H1 (cell line): Measurements from ENCODE around the gene MYH7B. TPM values are rescaled to one million over a fixed set of nuclear protein-coding genes. Genes with fewer than 3 reads are reported as not detected.

Experiments used
- CTCF ChIA-PET: fragments of 300-600 bp; sonication (Branson Sonifier 250); formaldehyde crosslinking; loops from one replicate; lab custom pipeline; 2021; ENCODE audit not compliant: partially characterized antibody; lab: Charles Lee
- POLR2A ChIA-PET: fragments of 300-600 bp; sonication (Branson Sonifier 250); formaldehyde crosslinking; loops from one replicate; lab custom pipeline; 2021; ENCODE audit warnings: inconsistent platforms; ENCODE audit not compliant: partially characterized antibody; lab: Charles Lee
- DNase-seq, 2 experiments: peaks; one replicate each; pipeline versions ENCODE4 v3.0.0 to v3.0.0-alpha.2; 2010 to 2022; ENCODE audit warnings: low spot score in 2 of 2, low read depth in 1 of 2, mixed read lengths in 1 of 2
- FAIRE-seq: peaks from 2 replicates; lab custom pipeline; 2011; peaks lifted over from hg19 to GRCh38; lab: Jason Lieb, UNC
- H2AFZ ChIP-seq: 2 replicates; pipeline ENCODE4 v1.8.1; 2012; ENCODE audit warnings: low read length, inconsistent platforms
- H2AK5ac ChIP-seq: 2 replicates; pipeline ENCODE4 v1.6.1; 2013; ENCODE audit warnings: low read depth, low read length
- H2BK120ac ChIP-seq: replicated peaks from 2 replicates; pipeline ENCODE3; 2013; ENCODE audit warnings: low read depth, low read length, inconsistent platforms
- H2BK12ac ChIP-seq: 2 replicates; pipeline ENCODE4 v1.6.1; 2013; ENCODE audit warnings: low read depth, low read length
- H2BK15ac ChIP-seq: 2 replicates; pipeline ENCODE4 v1.6.1; 2013; ENCODE audit warnings: low read length
- H2BK20ac ChIP-seq: 2 replicates; pipeline ENCODE4 v1.6.1; 2013; ENCODE audit warnings: low read length
- H2BK5ac ChIP-seq: 2 replicates; pipeline ENCODE4 v1.6.1; 2013; ENCODE audit warnings: low read depth, low read length
- H3K14ac ChIP-seq: 2 replicates; pipeline ENCODE4 v1.6.1; 2013; ENCODE audit warnings: inconsistent platforms; ENCODE audit not compliant: insufficient read length
- H3K18ac ChIP-seq: 2 replicates; pipeline ENCODE4 v1.6.1; 2013; ENCODE audit warnings: low read length; ENCODE audit errors: extremely low read depth
- H3K23ac ChIP-seq: 2 replicates; pipeline ENCODE4 v1.6.1; 2013; ENCODE audit warnings: inconsistent platforms; ENCODE audit not compliant: insufficient read length
- H3K23me2 ChIP-seq: 2 replicates; pipeline ENCODE4 v1.6.1; 2013; ENCODE audit warnings: low read depth, low read length
- H3K27ac ChIP-seq: 2 replicates; pipeline ENCODE4 v1.6.1; 2011; ENCODE audit warnings: low read depth, low read length, inconsistent platforms
- H3K27me3 ChIP-seq, 4 experiments: replicated peaks in 1 of 4; 1 replicate in 1 of 4; 2 replicates in 3 of 4; pipeline versions ENCODE4 v1.6.1 to v1.8.1; 2011 to 2013; ENCODE audit warnings: low read length in 3 of 4, mild to moderate bottlenecking in 3 of 4, inconsistent platforms in 2 of 4, mixed read lengths in 2 of 4, moderate library complexity in 1 of 4; ENCODE audit not compliant: control insufficient read depth in 3 of 4, insufficient read depth in 3 of 4; ENCODE audit errors: extremely low read depth in 1 of 4
- H3K36me3 ChIP-seq, 4 experiments: 2 replicates each; pipeline versions ENCODE4 v1.6.1 to v1.8.1; 2011 to 2013; ENCODE audit warnings: mild to moderate bottlenecking in 4 of 4, low read length in 3 of 4, moderate library complexity in 2 of 4, control low read depth in 1 of 4, inconsistent platforms in 1 of 4; ENCODE audit not compliant: insufficient read depth in 4 of 4, control insufficient read depth in 2 of 4
- H3K4ac ChIP-seq: replicated peaks from 2 replicates; pipeline ENCODE3; 2013; ENCODE audit warnings: low read length, low read depth, mixed read lengths, inconsistent platforms; ENCODE audit not compliant: insufficient read length
- H3K4me1 ChIP-seq, 4 experiments: replicated peaks in 1 of 4; 1 replicate in 1 of 4; 2 replicates in 3 of 4; pipeline versions ENCODE4 v1.6.1 to v1.8.1; 2011 to 2013; ENCODE audit warnings: low read length in 3 of 4, inconsistent platforms in 2 of 4, mixed read lengths in 1 of 4; ENCODE audit not compliant: insufficient read depth in 4 of 4, control insufficient read depth in 3 of 4
- H3K4me2 ChIP-seq, 2 experiments: 2 replicates each; pipeline versions ENCODE4 v1.6.1 to v1.8.1; 2011 to 2013; ENCODE audit warnings: low read depth in 2 of 2, low read length in 2 of 2, control low read depth in 1 of 2, inconsistent platforms in 1 of 2, mild to moderate bottlenecking in 1 of 2; ENCODE audit not compliant: insufficient read depth in 1 of 2
- H3K4me3 ChIP-seq, 4 experiments: fragments of 200-600, 300-600 bp in 1 of 4; sonication (generic), shearing (Covaris generic), sonication (Bioruptor Twin) in 1 of 4; 2 replicates each; pipeline versions ENCODE4 v1.5.1 to v1.8.1; 2011 to 2016; ENCODE audit warnings: low read length in 4 of 4, low read depth in 3 of 4, control low read depth in 2 of 4, inconsistent platforms in 2 of 4, mild to moderate bottlenecking in 2 of 4, mixed read lengths in 1 of 4, moderate library complexity in 1 of 4; ENCODE audit not compliant: insufficient read depth in 2 of 4; ENCODE audit errors: extremely low read depth in 1 of 4
- H3K56ac ChIP-seq: replicated peaks from 2 replicates; pipeline ENCODE3; 2013; ENCODE audit warnings: low read depth, mild to moderate bottlenecking, mixed read lengths, low read length, inconsistent platforms; ENCODE audit not compliant: insufficient read length
- H3K79me1 ChIP-seq: 2 replicates; pipeline ENCODE4 v1.6.1; 2013; ENCODE audit warnings: low read depth, low read length, control low read depth
- H3K79me2 ChIP-seq, 2 experiments: 2 replicates each; pipeline versions ENCODE4 v1.6.1 to v1.8.1; 2012 to 2013; ENCODE audit warnings: low read length in 2 of 2, mild to moderate bottlenecking in 2 of 2, inconsistent platforms in 1 of 2; ENCODE audit not compliant: insufficient read depth in 2 of 2, control insufficient read depth in 1 of 2
- H3K9ac ChIP-seq, 4 experiments: replicated peaks in 1 of 4; 1 replicate in 1 of 4; 2 replicates in 3 of 4; pipeline versions ENCODE4 v1.6.1 to v1.8.1; 2011 to 2013; ENCODE audit warnings: low read depth in 3 of 4, low read length in 3 of 4, control low read depth in 2 of 4, mild to moderate bottlenecking in 2 of 4, moderate library complexity in 2 of 4, inconsistent platforms in 1 of 4; ENCODE audit errors: extremely low read depth in 1 of 4
- H3K9me3 ChIP-seq, 2 experiments: 2 replicates each; pipeline versions ENCODE4 v1.6.1 to v1.8.1; 2012 to 2013; ENCODE audit warnings: mild to moderate bottlenecking in 2 of 2, moderate library complexity in 2 of 2, control low read depth in 1 of 2, inconsistent platforms in 1 of 2, low read depth in 1 of 2, low read length in 1 of 2, mixed read lengths in 1 of 2; ENCODE audit not compliant: insufficient read depth in 2 of 2
- H4K20me1 ChIP-seq, 2 experiments: replicated peaks in 1 of 2; 2 replicates each; pipeline versions ENCODE3 to v1.8.1; 2011 to 2013; ENCODE audit warnings: inconsistent platforms in 2 of 2, low read length in 2 of 2, mild to moderate bottlenecking in 1 of 2; ENCODE audit not compliant: insufficient read depth in 2 of 2, control insufficient read depth in 1 of 2
- H4K5ac ChIP-seq: 2 replicates; pipeline ENCODE4 v1.6.1; 2013; ENCODE audit warnings: low read length, low read depth, mixed read lengths, inconsistent platforms; ENCODE audit not compliant: insufficient read length
- H4K8ac ChIP-seq: 2 replicates; pipeline ENCODE4 v1.8.0; 2013; ENCODE audit warnings: mild to moderate bottlenecking, moderate library complexity, low read length, inconsistent platforms; ENCODE audit not compliant: insufficient read depth; ENCODE audit errors: extremely low read depth
- H4K91ac ChIP-seq: replicated peaks from 2 replicates; pipeline ENCODE3; 2013; ENCODE audit warnings: low read length, mixed read lengths, inconsistent platforms; ENCODE audit not compliant: insufficient read length
- GTF2F1 ChIP-seq: IDR thresholded peaks from 2 replicates; pipeline ENCODE4 v1.6.1; 2012; ENCODE audit warnings: low read depth, low read length, improper control_type of control experiment, borderline replicate concordance
- NRF1 ChIP-seq: IDR thresholded peaks from 2 replicates; pipeline ENCODE4 v1.6.1; 2011; ENCODE audit warnings: mild to moderate bottlenecking, low read depth, low read length, improper control_type of control experiment
- SIRT6 ChIP-seq: IDR thresholded peaks from one replicate; pipeline ENCODE4 v1.7.1; 2012; ENCODE audit warnings: low read length, inconsistent platforms
- SIX5 ChIP-seq: IDR thresholded peaks from 2 replicates; pipeline ENCODE4 v1.6.1; 2011; ENCODE audit warnings: mild to moderate bottlenecking, low read depth, low read length
- SP4 ChIP-seq: IDR thresholded peaks from 2 replicates; pipeline ENCODE4 v1.6.1; 2012; ENCODE audit warnings: low read length, inconsistent platforms
- TBP ChIP-seq: IDR thresholded peaks from 2 replicates; pipeline ENCODE4 v1.6.1; 2011; ENCODE audit warnings: low read depth, low read length, improper control_type of control experiment
- whole genome bisulfite sequencing, 2 experiments: shearing (Covaris generic) in 1 of 2; methylation state at CpG; one replicate each; pipeline versions ENCODE4 v1.1.6 to v1.1.7; 2013 to 2015; ENCODE audit warnings: low lambda C conversion rate in 2 of 2, mixed read lengths in 2 of 2, inconsistent platforms in 1 of 2, low coverage in 1 of 2, missing lambda C conversion rate in 1 of 2; ENCODE audit not compliant: insufficient replicate concordance in 2 of 2, insufficient coverage in 1 of 2, insufficient read length in 1 of 2; ENCODE audit errors: extremely low coverage in 1 of 2, missing lambda C conversion rate in 1 of 2; 5-methylcytosine and 5-hydroxymethylcytosine counted together
- polyA plus RNA-seq, 7 experiments: library from polyadenylated mRNA; depleted of rRNA in 3 of 7; stranded (reverse) in 5 of 7; unstranded in 2 of 7; fragments of >200 nt in 5 of 7; fragments of 200-250 nt in 2 of 7; gene quantifications; 1 replicate in 5 of 7; 2 replicates in 1 of 7; 4 replicates in 1 of 7; pipeline versions ENCODE4 v1.2.1 to v1.2.3, GENCODE V29; 2011 to 2013; ENCODE audit warnings: missing spikeins in 2 of 7, mixed read lengths in 2 of 7
- total RNA-seq: library from RNA; stranded (reverse); fragmentation: NEBNext Ultra II Directional; extraction: Animal tissue kit (Norgen Biotek cat#: 25700); gene quantifications from 2 replicates; pipeline ENCODE4 v1.2.1, GENCODE V29; 2021

The MYH7B gene
- total and polyA plus RNA-seq, 2 of the 8 experiments (the other 6 are each of a cell fraction or from before 2014, with no cell fraction given): 0.15 to 0.30 TPM

GRCh38 chr20:34968042-34968775 lies 12.5 kb downstream of the MYH7B start:
- FAIRE-seq: no peak
- Histone ChIP-seq H3K9ac (no peak overlapping the region), H3K36me3 (no peaks in the 10 kb centered on the region), H3K4me2 (no peak overlapping the region), H2BK120ac (no peak overlapping the region), H3K79me1 (no peaks in the 10 kb centered on the region), H3K27me3 (no peaks in the 10 kb centered on the region), H3K4me3 (no peak overlapping the region), H3K23me2 (no peaks in the 10 kb centered on the region), H3K14ac (no peak overlapping the region), H2BK5ac (no peak overlapping the region), H2BK12ac (no peak overlapping the region), H2BK20ac (no peak overlapping the region), H3K27ac (no peak overlapping the region), H4K20me1 (no peaks in the 10 kb centered on the region), H3K23ac (no peak overlapping the region), H3K56ac (no peak overlapping the region), H3K79me2 (no peaks in the 10 kb centered on the region), H3K18ac (no peak overlapping the region), H4K5ac (no peak overlapping the region), H3K9me3 (no peaks in the 10 kb centered on the region), H3K4me1 (no peaks in the 10 kb centered on the region; a peak in 1 of 7 replicates), H4K8ac (peak overlapping the region; percentile 18; the same call in 1 of the 2 replicates), H4K91ac (no peak overlapping the region), H2BK15ac (no peak overlapping the region), H3K4ac (no peak overlapping the region), H2AK5ac (no peak overlapping the region), H2AFZ (no peak overlapping the region)
- ChIA-PET POLR2A (interaction anchor here (0.6 kb wide), 1 partner anchor 10 kb away, joined by 3 read pairs; no protein-coding TSS in a partner anchor), CTCF (interaction anchor here (1.0 to 6.9 kb wide), 6 partner anchors 10 to 95 kb away, joined by 3 to 26 read pairs (median 4); partner anchors contain the start of genes GGT7, GSS and MYH7B)
- DNase-seq: no peak
- TF ChIP-seq GTF2F1 (no peak), TBP (no peak), SIX5 (no peak), SP4 (no peak), SIRT6 (no peak), NRF1 (no peak)
- WGBS, 2 experiments: 84% methylated on average over 7 of the region's 7 CpGs; no CpG with 5 or more reads in 1 of the 2 experiments
